ENCODE measurements around the gene NECTIN1. TPM values are rescaled to one million over a fixed set of nuclear protein-coding genes. Genes with fewer than 3 reads are reported as not detected.

The NECTIN1 gene, protein sequence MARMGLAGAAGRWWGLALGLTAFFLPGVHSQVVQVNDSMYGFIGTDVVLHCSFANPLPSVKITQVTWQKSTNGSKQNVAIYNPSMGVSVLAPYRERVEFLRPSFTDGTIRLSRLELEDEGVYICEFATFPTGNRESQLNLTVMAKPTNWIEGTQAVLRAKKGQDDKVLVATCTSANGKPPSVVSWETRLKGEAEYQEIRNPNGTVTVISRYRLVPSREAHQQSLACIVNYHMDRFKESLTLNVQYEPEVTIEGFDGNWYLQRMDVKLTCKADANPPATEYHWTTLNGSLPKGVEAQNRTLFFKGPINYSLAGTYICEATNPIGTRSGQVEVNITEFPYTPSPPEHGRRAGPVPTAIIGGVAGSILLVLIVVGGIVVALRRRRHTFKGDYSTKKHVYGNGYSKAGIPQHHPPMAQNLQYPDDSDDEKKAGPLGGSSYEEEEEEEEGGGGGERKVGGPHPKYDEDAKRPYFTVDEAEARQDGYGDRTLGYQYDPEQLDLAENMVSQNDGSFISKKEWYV
- 10 to 100 TPM; 16.1 to 41.4 (median 22.9) TPM for polyA plus RNA-seq (ENCODE audit: insufficient read length in 10 of 10)
- long read RNA-seq, donor 1, full-length matches to known transcripts: 2 of 2 reads
- long read RNA-seq, donor 1, partial matches to known transcripts: 0 of 2 reads
- long read RNA-seq, donor 1, other reads (novel, unspliced or antisense): 0 of 2 reads
- long read RNA-seq, donor 2, full-length matches to known transcripts: 3 of 3 reads
- long read RNA-seq, donor 2, partial matches to known transcripts: 0 of 3 reads
- long read RNA-seq, donor 2, other reads (novel, unspliced or antisense): 0 of 3 reads
- long read RNA-seq, donor 3: 0 reads
- long read RNA-seq, donor 4, full-length matches to known transcripts: 3 of 3 reads
- long read RNA-seq, donor 4, partial matches to known transcripts: 0 of 3 reads
- long read RNA-seq, donor 4, other reads (novel, unspliced or antisense): 0 of 3 reads
- long read RNA-seq, donor 5, full-length matches to known transcripts: 3 of 12 reads
- long read RNA-seq, donor 5, partial matches to known transcripts: 9 of 12 reads
- long read RNA-seq, donor 5, other reads (novel, unspliced or antisense): 0 of 12 reads
- long read RNA-seq, donor 6, full-length matches to known transcripts: 1 of 6 reads
- long read RNA-seq, donor 6, partial matches to known transcripts: 5 of 6 reads
- long read RNA-seq, donor 6, other reads (novel, unspliced or antisense): 0 of 6 reads
- long read RNA-seq, donor 7, full-length matches to known transcripts: 1 of 1 reads
- long read RNA-seq, donor 7, partial matches to known transcripts: 0 of 1 reads
- long read RNA-seq, donor 7, other reads (novel, unspliced or antisense): 0 of 1 reads
- long read RNA-seq, donor 8, full-length matches to known transcripts: 2 of 2 reads
- long read RNA-seq, donor 8, partial matches to known transcripts: 0 of 2 reads
- long read RNA-seq, donor 8, other reads (novel, unspliced or antisense): 0 of 2 reads
- long read RNA-seq, donor 9, full-length matches to known transcripts: 1 of 1 reads
- long read RNA-seq, donor 9, partial matches to known transcripts: 0 of 1 reads
- long read RNA-seq, donor 9, other reads (novel, unspliced or antisense): 0 of 1 reads

DNA sequence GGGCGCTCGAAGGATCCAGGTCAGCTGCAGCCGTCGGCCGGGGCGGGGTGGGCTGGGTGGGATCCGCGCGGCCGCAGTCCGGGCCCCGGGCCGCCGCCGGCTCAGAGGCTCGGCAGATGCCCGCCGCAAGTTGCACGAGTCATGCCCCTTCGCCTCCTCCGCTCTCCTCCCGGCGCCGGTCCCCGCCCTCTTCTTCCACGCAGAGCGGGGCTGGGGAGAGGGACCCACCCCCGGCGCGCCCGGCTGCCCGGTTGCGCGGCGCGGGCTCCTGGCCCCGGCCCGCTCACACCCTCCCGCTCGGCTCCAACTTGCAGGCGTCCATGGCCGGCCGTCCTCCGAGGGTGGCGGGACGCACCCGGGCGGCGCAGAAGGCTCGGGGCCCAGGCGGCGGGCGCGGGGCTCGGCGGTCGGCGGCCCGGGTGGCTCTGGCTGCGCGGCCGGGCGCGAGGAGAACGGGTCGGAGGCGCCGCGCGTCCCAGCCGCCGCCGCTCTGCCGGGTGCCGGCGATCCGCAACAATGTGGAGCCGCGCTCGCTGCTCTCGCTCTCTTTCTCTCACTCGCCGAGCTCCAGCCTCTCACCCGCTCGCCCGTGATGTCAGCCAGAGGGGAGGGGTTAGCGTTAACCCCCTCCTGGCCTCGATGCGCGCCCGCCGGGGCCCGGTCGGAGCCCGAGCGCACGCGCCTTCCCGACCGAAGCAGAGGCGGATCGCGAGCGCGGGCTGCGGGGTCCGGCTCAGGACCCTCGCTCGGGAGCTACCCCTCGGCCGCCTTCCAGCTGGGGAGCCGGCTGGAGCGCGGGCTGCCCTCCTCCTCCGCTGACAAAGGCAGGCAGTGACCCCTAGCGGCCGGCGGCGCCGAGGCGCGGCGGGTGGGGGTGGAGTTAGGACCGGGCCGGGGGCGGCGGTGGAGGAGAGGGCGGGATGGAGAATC lies at the start of gene NECTIN1:
Gene NECTIN1 (minus strand): TSS at position 550 of the 930 bp plus-strand sequence. CDS start 647 bp downstream, outside the sequence.
- peak; percentile 86 to 98 (median 94) for DNase-seq

DNA sequence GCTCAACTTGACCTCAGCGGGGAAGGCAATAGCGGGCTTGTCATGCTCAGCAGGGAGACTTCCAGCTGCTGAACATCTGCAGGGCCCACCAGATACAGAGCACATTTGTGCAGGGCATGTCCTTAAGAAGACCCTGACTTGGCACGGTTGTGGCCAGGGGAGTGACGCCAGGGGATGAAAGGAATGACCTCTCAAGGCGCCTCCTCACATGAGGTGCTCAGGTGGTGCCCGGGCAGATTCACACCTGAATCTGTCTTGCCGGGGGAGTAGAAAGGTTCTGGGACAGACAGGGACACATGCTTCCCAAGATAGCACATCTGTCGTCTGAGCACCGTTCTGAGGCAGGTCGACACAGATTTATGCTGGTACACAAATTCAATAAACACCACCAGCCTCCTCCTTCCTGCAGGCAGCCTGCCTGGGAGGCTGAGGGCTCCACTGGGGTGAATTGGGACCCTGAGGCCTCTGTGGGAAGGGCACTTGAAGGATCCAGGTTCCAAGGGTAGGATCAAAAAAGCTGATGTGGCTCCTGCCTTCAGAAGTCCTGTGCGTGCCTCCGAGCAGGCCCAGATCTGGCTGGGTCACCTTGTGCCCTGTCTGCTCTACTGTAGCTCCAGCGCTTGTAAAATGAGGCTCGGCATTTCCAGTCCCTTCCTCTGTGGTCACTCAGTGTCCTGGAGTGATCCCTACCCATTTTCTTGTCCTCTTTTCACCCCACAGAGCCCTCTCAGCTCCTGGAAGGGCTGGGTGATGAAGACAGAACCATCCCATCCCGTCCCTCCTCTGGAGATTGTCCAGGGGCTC lies 49.6 kb upstream of the NECTIN1 start:
- DNase-seq: no peak

DNA sequence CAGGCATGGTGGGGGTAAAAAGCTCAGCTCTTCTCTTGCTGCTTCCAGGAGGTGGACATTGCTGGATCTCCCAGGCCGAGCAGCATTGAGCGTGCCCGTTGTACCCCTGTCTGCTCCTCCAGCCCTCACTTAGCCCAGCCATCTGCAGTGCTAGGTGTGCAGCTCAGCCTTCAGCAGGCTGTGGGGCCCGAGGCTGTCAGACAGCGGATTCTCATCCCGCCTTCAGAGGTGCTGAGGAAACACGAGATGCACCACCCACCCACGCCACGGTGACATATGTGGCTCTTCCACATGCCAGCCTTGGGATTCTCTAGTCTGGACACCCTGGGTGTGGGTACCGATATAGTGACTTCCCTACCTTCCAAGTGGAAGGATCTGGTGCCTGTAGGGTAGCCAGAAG lies 48.9 kb upstream of the NECTIN1 start:
- DNase-seq: no peak

DNA sequence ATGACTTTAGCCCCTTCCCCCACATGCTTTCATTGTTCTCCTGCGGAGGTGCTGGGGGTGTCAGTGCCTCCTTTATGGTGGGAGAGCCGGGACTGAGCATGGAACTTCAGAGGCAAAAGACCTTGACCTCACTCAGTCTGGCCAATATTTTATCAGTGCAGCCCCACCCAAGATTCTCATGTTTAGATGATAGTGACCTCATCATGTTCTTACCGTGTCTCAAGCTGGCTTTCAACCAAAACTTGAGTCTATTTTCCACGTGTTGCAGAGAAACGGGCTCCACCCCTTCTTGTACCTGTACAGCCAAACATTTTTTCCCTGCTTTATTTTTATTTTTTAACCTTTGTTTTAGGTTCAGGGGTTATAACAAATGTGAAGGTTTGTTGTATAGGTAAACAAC lies 47.7 kb upstream of the NECTIN1 start:
- DNase-seq: no peak

DNA sequence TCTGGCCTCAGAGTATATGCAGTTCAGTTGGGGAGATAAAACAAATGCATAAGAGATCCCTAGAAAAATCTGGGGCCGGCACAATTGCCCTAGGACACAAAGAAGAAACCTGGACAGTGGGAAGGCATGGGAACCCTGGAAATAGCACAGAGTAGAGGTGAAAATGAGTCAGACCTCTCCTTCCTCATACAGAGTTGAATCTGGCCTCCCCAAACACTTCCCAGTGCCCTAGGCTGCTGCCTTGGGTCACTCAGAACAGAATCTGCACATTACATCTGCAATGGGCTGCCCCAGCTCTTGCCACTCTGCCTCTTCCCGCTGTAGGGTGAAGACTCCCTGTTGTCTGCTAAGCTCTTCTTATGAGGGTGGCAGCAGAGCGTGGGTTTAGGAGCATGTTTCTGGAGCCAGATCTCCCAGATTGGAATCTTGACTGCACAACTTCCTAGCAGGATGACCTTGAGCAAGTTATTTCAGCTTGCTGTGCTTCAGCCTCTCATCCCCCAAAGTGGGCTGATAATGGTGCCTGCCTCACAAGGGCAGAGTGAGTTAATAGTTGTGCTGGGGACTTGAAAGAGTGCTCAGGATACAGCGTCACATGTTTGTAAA lies 47.1 kb upstream of the NECTIN1 start:
- DNase-seq: no peak

DNA sequence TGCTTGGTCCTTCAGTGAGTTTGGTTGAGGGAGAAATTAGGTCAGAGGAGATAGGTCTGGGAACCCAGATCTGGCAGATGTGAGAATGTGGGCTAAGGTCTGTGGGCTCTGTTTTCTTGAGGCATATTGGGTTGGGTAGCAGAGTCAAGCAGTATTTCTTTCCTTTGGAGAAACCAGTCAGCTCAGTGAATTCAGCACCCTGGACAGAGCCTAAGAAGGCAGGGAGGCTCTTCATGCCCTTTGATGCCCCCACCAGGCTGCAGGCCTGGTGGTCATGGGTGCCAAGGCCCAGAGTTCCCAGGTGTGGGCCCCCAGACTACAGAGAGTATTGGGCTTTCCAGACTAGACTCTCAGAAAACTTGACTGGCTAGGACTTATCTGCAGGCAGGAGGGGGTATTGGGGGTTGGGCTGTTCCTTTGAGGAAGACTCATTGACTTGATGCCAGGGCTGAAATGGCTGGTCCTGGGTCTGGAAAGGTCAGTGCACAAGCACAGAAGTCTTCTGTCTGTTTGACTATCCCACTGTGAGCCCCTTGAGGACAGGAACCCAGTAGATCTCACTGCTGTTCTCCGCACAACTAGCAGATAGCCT lies 45.3 kb upstream of the NECTIN1 start:
- DNase-seq: peak in 2 of 3 donors; percentile 54 to 55

DNA sequence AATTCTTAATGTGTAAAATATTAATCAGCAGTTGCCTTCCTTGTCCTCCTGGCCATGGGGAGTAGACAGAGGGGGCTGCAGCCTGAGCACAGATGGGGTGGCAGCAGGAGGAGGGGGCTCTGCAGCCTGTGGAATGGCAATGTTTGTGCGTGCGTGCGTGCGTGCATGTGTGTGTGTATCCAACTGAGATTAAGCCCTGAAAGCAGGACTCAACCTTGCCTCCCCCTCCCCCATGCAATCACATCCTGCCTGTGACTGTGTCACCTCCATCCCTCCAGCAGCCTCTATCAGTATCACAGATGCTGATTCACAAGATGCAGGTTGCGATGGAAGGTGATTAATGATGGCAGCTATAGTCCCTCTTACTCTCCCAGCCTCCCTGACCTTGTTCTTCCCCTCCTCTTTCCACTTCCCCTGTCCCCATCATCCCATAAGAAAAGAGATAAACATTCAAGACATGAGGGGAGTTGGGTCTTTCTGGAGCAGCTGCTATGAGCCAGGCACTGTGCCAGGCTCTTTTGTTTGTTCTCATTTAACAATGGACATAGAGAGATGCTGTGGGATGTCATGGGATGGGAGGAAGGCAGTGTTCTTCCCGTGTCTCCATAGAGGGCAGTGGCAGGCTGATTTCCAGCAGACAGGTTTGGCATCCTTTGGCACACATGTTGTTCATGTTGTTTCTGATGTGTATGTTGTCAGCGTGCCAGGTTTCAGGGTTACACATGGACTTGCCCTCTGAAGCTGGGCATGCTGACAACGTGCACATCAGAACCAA lies 43.8 kb upstream of the NECTIN1 start:
- DNase-seq: no peak

DNA sequence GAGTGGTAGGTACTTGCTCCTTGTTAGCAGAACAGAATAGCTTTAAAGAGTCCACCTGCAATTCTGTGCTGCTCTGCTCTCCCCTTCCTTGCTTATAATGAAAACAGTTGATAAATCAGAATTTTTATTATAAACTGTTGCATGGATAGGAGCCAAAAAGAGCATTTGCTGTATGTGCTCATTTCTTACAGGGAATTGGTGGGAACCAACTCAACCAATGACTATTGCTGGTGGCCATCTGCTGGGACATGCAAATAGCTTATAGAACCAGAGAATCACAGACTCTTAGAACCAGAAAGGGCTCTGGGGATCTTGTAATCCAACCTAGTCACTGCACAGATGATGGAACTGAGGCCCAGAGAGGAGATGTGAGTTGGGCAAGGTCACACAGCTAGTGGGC lies 43.1 kb upstream of the NECTIN1 start:
- DNase-seq: no peak

DNA sequence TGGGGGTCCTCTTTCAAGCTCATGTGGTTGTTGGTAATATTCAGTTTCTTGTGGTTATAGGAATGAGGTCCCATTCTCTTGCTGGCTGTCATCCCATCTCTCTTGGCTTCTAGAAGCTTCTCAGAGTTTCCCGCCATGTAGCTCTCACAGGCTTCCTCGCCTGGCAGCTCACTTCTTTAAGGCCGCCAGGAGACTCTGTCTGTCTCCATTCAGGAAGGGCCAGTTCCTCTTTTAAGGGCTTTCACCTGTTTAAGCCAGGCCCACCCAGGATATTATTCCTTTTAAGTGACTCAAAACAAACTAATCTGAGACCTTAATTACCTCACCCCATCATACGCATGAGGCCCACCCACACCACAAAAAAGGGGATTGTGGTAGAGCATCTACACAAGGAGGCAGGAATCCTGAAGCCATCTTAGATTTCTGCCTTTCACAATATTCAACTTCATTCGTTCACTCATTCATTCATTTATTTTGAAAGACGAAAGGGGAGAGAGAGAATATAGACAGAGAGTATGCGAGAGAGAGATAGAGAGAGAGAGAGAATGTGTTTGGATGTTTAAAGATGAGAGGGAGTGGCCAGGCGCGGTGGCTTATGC lies 42.3 kb upstream of the NECTIN1 start:
- DNase-seq: no peak

DNA sequence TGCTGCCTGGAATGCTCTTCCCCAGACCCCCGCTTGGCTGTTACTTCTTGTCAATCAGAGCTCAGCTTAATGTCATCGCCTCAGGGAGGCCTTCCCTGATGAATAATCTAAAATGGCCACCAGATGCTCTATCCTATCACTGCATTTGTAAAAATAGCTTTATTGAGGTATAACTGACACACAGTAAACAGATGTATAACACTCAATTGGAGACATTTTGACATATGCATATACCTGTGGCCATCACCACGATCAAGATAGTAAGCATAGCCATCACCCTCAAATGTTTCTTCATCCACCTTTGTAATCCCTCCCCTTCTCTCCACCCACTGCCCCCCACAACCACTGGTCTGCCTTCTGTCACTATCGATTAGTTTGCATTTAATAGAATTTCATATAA lies 36.6 kb upstream of the NECTIN1 start:
- no peak for DNase-seq

DNA sequence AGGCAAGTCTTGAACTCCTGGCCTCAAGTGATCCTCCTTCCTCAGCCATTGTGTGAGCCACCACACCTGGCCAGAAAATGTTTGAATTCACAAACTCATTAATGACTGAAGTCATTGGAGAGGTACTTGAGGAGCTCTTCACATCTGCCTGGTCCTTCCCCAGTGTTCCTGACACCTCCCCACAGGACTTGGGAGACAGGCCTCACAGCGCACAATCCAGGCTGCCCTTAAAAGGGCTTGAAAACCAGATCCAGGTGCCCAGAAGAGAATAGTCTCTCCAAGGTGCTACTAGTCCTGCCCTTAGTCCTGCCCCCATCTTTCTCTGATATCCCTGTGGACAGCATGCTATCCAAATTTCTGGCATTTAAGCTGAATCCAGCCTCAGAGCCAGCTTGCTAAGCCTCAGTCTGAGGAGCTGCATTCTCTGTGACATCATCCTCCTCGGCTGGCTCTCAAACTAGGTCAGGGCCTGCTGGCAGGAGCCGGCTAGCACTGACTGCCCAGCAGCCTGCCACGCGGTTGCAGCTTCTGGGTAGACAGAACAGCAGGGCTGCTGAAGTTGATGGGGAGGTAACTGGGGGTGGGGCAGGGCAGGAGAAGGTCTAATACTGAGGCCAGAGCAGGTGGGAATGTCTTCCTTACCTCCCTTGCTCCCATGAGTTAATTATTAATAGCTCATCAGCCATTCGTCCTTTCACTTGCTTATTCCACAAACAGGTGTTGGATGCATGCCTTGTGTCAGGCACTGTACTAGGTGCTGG lies 35.3 kb upstream of the NECTIN1 start:
- DNase-seq: peak in 2 of 3 donors; percentile 47 to 59

DNA sequence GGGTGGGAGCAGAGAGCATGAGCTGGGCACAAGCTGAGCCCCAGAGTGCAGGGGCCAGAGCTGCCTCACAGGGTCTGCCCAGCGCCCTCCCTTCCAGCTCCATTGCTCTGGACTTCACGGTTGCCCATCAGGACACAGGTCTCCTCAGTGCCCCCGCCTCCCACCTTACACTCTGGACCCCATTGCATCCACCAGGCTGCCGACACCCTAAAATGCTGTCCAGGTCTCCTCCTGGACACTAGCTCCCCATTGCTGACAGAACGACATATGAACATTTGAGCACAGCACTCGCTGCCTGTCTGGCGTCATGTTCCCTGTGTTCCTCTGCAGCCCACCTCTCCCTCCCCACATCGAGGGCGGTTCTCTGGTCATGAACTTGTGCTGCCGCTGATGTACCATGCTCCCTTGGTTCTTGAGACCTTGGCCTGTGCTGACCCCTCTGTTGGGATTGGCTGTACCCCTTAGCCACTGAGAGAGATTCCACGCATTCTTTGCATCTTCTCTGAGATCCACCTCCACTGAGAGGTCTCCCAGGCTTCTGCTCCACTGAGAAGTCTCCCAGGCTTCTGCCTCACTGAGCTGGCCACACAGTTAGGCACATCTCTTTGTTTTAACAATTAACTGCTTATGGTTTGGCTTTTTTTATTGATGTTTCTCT lies 34.2 kb upstream of the NECTIN1 start:
- DNase-seq: no peak

DNA sequence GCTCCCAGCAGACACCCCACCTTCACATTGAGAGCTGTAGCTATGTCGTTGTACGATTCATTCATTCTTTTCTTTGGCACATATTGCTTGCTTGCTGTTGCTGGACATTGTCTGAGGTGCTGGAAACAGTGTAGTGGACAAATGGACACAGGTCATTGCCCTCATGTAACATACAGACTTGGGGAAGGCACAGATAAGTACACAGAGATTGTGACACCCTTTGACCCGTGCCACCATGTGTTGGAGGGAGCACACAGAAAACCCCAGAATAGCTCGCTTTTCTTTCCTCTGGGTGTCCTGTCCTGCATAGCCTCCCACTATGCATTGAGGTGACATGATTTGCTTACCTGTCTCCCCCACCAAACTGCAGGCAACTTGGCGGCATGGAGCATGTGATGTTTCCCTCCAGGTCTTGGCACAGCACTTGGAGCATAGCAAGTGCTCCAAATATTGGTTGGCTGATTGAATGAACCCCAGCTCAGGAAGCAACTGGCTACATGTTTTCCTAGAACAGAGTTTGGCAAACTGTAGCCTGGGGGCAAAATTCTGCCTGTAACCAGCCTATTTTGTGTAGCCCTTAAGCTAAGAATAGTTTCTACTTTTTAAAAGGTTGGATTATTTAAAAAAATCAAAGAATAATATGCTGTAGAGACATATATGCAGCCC lies 30.9 kb upstream of the NECTIN1 start:
- DNase-seq: no peak

DNA sequence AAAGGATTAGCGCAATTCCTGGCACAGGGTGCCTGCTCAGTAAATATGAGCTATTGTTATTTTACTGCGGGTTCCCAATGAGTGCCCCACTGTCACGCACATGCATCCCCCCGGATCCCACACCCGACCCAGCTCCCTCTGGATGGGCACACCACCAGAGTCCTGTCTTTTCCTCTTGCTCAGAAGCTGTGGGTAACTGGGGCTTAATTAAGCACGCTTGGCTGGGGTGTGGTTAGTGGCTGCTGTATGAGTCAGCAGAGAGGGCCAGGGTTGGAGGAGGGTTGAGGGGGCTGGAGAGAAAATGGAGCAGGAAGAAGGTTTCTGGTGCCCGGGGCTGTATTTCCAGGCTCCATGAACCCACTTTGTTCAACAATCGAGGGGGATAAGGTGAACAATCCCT lies 30.3 kb upstream of the NECTIN1 start:
- no peak for DNase-seq

DNA sequence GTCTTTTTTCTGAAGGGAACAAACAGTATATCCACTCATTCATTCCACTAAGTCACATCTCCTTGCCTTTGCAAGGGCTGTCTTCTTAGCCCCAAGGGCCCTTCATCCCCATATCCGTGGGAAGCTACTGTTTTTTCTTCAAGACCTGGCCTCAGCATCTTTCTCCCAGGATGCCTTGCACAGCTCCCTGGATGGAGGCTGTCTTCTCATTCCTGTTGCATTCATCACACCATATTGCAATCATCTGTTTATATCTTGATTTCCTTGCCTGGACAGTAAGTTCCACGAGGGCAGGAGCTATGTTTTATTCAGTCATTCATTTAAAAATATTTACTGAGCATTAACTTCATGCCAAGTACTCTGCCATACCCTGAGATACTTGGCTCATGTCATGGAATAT lies 29.3 kb upstream of the NECTIN1 start:
- no peak for DNase-seq

Data from muscle of back (tissue), 13 donors.